Keratinocyte (primary cell): Measurements from ENCODE around the gene PCGF2. TPM values are rescaled to one million over a fixed set of nuclear protein-coding genes. Genes with fewer than 3 reads are reported as not detected.

Experiments used
- DNase-seq: peaks from one replicate; pipeline ENCODE4 v3.0.0-alpha.2; 2011; ENCODE audit warnings: low read depth, missing footprints, low spot score
- FAIRE-seq: peaks from 2 replicates; lab custom pipeline; 2011; peaks lifted over from hg19 to GRCh38; lab: Jason Lieb, UNC
- H2AFZ ChIP-seq: 2 replicates; pipeline ENCODE4 v1.6.0; 2012; ENCODE audit warnings: low read length, control low read depth, inconsistent platforms; ENCODE audit not compliant: control insufficient read depth
- H3K27ac ChIP-seq: 2 replicates; pipeline ENCODE4 v1.5.1; 2011; ENCODE audit warnings: low read length; ENCODE audit not compliant: control insufficient read depth, insufficient read depth
- H3K27me3 ChIP-seq: 3 replicates; pipeline ENCODE4 v1.6.0; 2011; ENCODE audit warnings: low read length; ENCODE audit not compliant: control insufficient read depth, insufficient read depth; ENCODE audit errors: extremely low read depth
- H3K36me3 ChIP-seq, 2 experiments: 2 replicates in 1 of 2; 3 replicates in 1 of 2; pipeline ENCODE4 v1.5.1; 2011; ENCODE audit warnings: low read length in 2 of 2, mild to moderate bottlenecking in 1 of 2; ENCODE audit not compliant: control insufficient read depth in 2 of 2, insufficient read depth in 2 of 2; ENCODE audit errors: extremely low read depth in 1 of 2
- H3K4me1 ChIP-seq: 3 replicates; pipeline ENCODE4 v1.5.1; 2011; ENCODE audit warnings: low read length; ENCODE audit not compliant: control insufficient read depth, insufficient read depth; ENCODE audit errors: extremely low read depth
- H3K4me2 ChIP-seq: 3 replicates; pipeline ENCODE4 v1.6.0; 2011; ENCODE audit warnings: low read depth, low read length; ENCODE audit not compliant: control insufficient read depth, insufficient read depth; ENCODE audit errors: extremely low read depth
- H3K4me3 ChIP-seq, 3 experiments: fragments of 200-600 bp in 1 of 3; sonication (generic) in 1 of 3; 2 replicates in 2 of 3; 3 replicates in 1 of 3; pipeline ENCODE4 v1.5.1; 2011 to 2016; ENCODE audit warnings: low read length in 3 of 3, mild to moderate bottlenecking in 3 of 3, control low read depth in 2 of 3, inconsistent platforms in 1 of 3, low read depth in 1 of 3, mixed read lengths in 1 of 3, mixed run types in 1 of 3, moderate library complexity in 1 of 3; ENCODE audit not compliant: control insufficient read depth in 2 of 3, insufficient read depth in 2 of 3; ENCODE audit errors: extremely low read depth in 1 of 3
- H3K79me2 ChIP-seq: 2 replicates; pipeline ENCODE4 v1.6.0; 2012; ENCODE audit warnings: low read length; ENCODE audit not compliant: control insufficient read depth, insufficient read depth
- H3K9ac ChIP-seq: 3 replicates; pipeline ENCODE4 v1.6.0; 2011; ENCODE audit warnings: low read length; ENCODE audit not compliant: control insufficient read depth, insufficient read depth; ENCODE audit errors: extremely low read depth
- H3K9me1 ChIP-seq: 3 replicates; pipeline ENCODE4 v1.6.0; 2011; ENCODE audit warnings: low read length; ENCODE audit not compliant: control insufficient read depth, insufficient read depth; ENCODE audit errors: extremely low read depth
- H3K9me3 ChIP-seq: 2 replicates; pipeline ENCODE4 v1.5.1; 2012; ENCODE audit warnings: low read depth, low read length; ENCODE audit not compliant: control insufficient read depth
- H4K20me1 ChIP-seq: 3 replicates; pipeline ENCODE4 v1.6.0; 2011; ENCODE audit warnings: low read length; ENCODE audit not compliant: control insufficient read depth, insufficient read depth; ENCODE audit errors: extremely low read depth
- CTCF ChIP-seq, 3 experiments: IDR thresholded peaks in 1 of 3; conservative IDR thresholded peaks in 1 of 3; optimal IDR thresholded peaks in 1 of 3; 2 replicates in 2 of 3; 3 replicates in 1 of 3; pipeline versions ENCODE3 to v1.5.1; 2011; ENCODE audit warnings: low read length in 3 of 3, mild to moderate bottlenecking in 3 of 3, moderate library complexity in 2 of 3, control low read depth in 1 of 3, inconsistent platforms in 1 of 3; ENCODE audit not compliant: insufficient read depth in 2 of 3; ENCODE audit errors: extremely low read depth in 1 of 3
- EZH2 ChIP-seq: IDR thresholded peaks from one replicate; pipeline ENCODE4 v1.6.1; 2012; ENCODE audit warnings: inconsistent platforms, mild to moderate bottlenecking, low read length, moderate library complexity
- dilution Hi-C: fragments of 300-500 bp; cut with MboI; formaldehyde crosslinking; loops from one replicate; pipeline ENCODE4 v1.7.0; 2020; ENCODE audit warnings: low sequenced_read_pairs; ENCODE audit not compliant: extremely low pct_ligation_motif_present
- polyA plus RNA-seq, 5 experiments: library from polyadenylated mRNA; depleted of rRNA in 3 of 5; stranded (reverse) in 3 of 5; stranded (forward) in 1 of 5; unstranded in 1 of 5; fragments of >200 nt; gene quantifications; 1 replicate in 1 of 5; 2 replicates in 3 of 5; 3 replicates in 1 of 5; pipeline versions ENCODE4 v1.2.1 to v1.2.3, GENCODE V29; 2011 to 2012; ENCODE audit warnings: missing spikeins in 2 of 5, low read depth in 1 of 5, low replicate concordance in 1 of 5

The PCGF2 gene
- polyA plus RNA-seq, 1 donor (not counting 4 experiments of a cell fraction or from before 2014, with no cell fraction given) = 4.1 TPM

- Histone ChIP-seq H3K9ac (no peak overlapping the region), H2AFZ (no peak overlapping the region), H3K79me2 (peaks cover 13% of the 10 kb centered on the region), H3K27me3 (no peaks in the 10 kb centered on the region), H3K4me1 (peaks cover 14% of the 10 kb centered on the region), H3K36me3 (peaks cover 17 to 23% of the 10 kb centered on the region in 2 experiments), H3K9me1 (no peaks in the 10 kb centered on the region), H3K27ac (no peak overlapping the region), H3K9me3 (no peaks in the 10 kb centered on the region), H3K4me3 (no peak overlapping the region), H3K4me2 (no peak overlapping the region), H4K20me1 (no peaks in the 10 kb centered on the region)
- dilution Hi-C loops = no loop called here
- DNase-seq (no peak), FAIRE-seq (no peak)
- no peak for TF ChIP-seq CTCF (optimal IDR thresholded peaks at IDR 0.05 in 1 of 3, IDR thresholded peaks at IDR 0.05 in 1 of 3, conservative IDR thresholded peaks at IDR 0.05 in 1 of 3; ENCODE audit: extremely low read depth in 1 of 3, insufficient read depth in 2 of 3, low read length in 3 of 3)
- TF ChIP-seq EZH2 = no peak
Measured at GRCh38 chr17:38732376-38733281, 15.5 kb downstream of the PCGF2 start.

GRCh38 chr17:38731526-38732294 lies 16.4 kb downstream of the PCGF2 start:
- peak overlapping the region; percentile 86 for H3K9ac ChIP-seq
- no peak overlapping the region for H2AFZ ChIP-seq
- no peak for TF ChIP-seq EZH2
- TF ChIP-seq CTCF (optimal IDR thresholded peaks at IDR 0.05 in 1 of 3, IDR thresholded peaks at IDR 0.05 in 1 of 3, conservative IDR thresholded peaks at IDR 0.05 in 1 of 3; ENCODE audit: extremely low read depth in 1 of 3, insufficient read depth in 2 of 3, low read length in 3 of 3) = no peak
- peak overlapping the region in 2 of 3 experiments; percentile 95 to 99 for H3K4me3 ChIP-seq
- no peak for FAIRE-seq
- H3K79me2 ChIP-seq = peaks cover 13% of the 10 kb centered on the region
- peak overlapping the region; percentile 88 for H3K4me2 ChIP-seq
- H3K27me3 ChIP-seq = no peaks in the 10 kb centered on the region
- dilution Hi-C loops = no loop called here
- H3K9me1 ChIP-seq = no peaks in the 10 kb centered on the region
- H3K9me3 ChIP-seq = no peaks in the 10 kb centered on the region
- peaks cover 15 to 23% of the 10 kb centered on the region in 2 experiments for H3K36me3 ChIP-seq
- H4K20me1 ChIP-seq = no peaks in the 10 kb centered on the region
- DNase-seq = no peak
- peaks cover 14% of the 10 kb centered on the region for H3K4me1 ChIP-seq
- H3K27ac ChIP-seq = no peak overlapping the region
